Loucy (cell line): ENCODE results near the gene TUBB6.

Experiments
- H2AFZ ChIP-seq: fragments of 200-600 bp; sonication (generic); 2 replicates; pipeline ENCODE4 v1.6.0; 2016; ENCODE audit warnings: antibody characterized with exemption, mild to moderate bottlenecking, low read length, moderate library complexity
- H3F3A ChIP-seq: fragments of 200-600 bp; 2 replicates; pipeline ENCODE4 v1.6.0; 2016; ENCODE audit warnings: antibody characterized with exemption, low read depth, mild to moderate bottlenecking
- H3K27me3 ChIP-seq: fragments of 200-600 bp; sonication (generic); 2 replicates; pipeline ENCODE4 v1.6.1; 2014; ENCODE audit warnings: low read length, mild to moderate bottlenecking; ENCODE audit not compliant: insufficient read depth, poor library complexity, severe bottlenecking
- H3K36me3 ChIP-seq: fragments of 200-600 bp; sonication (generic); 2 replicates; pipeline ENCODE4 v1.6.1; 2016; ENCODE audit warnings: low read length; ENCODE audit not compliant: insufficient read depth
- H3K4me1 ChIP-seq: fragments of 200-600 bp; sonication (generic); 2 replicates; pipeline ENCODE4 v1.5.1; 2014; ENCODE audit warnings: low read length, mild to moderate bottlenecking; ENCODE audit not compliant: insufficient read depth, poor library complexity, severe bottlenecking
- H3K4me2 ChIP-seq: fragments of 200-600 bp; sonication (generic); 2 replicates; pipeline ENCODE4 v1.6.0; 2014; ENCODE audit warnings: antibody characterized with exemption, low read length, low read depth, mild to moderate bottlenecking; ENCODE audit not compliant: poor library complexity, severe bottlenecking
- H3K4me3 ChIP-seq: fragments of 200-600 bp; sonication (generic); 2 replicates; pipeline ENCODE4 v1.5.1; 2014; ENCODE audit warnings: low read length, mild to moderate bottlenecking, mixed read lengths; ENCODE audit not compliant: poor library complexity, severe bottlenecking
- H3K79me2 ChIP-seq: fragments of 200-600 bp; sonication (generic); 2 replicates; pipeline ENCODE4 v1.6.1; 2014; ENCODE audit warnings: low read length; ENCODE audit not compliant: insufficient read depth
- H3K9ac ChIP-seq: fragments of 200-600 bp; sonication (generic); 2 replicates; pipeline ENCODE4 v1.6.0; 2014; ENCODE audit warnings: mild to moderate bottlenecking, low read depth, low read length, moderate library complexity; ENCODE audit not compliant: poor library complexity, severe bottlenecking
- H3K9me2 ChIP-seq: fragments of 200-600 bp; sonication (generic); replicated peaks from 2 replicates; pipeline ENCODE4 v1.6.1; 2016; ENCODE audit warnings: low read depth, low read length, mixed read lengths
- H3K9me3 ChIP-seq: fragments of 200-600 bp; sonication (generic); 2 replicates; pipeline ENCODE4 v1.6.1; 2014; ENCODE audit warnings: mild to moderate bottlenecking, antibody characterized with exemption, low read length, low read depth; ENCODE audit not compliant: insufficient read depth
- H4K20me1 ChIP-seq: fragments of 200-600 bp; sonication (generic); 2 replicates; pipeline ENCODE4 v1.6.0; 2014; ENCODE audit warnings: antibody characterized with exemption, low read length, mild to moderate bottlenecking; ENCODE audit not compliant: insufficient read depth, poor library complexity, severe bottlenecking
- CTCF ChIP-seq: fragments of 200-600 bp; sonication (generic); conservative IDR thresholded peaks from 2 replicates; pipeline ENCODE4 v1.5.1; 2014; ENCODE audit warnings: mild to moderate bottlenecking, antibody characterized with exemption, low read length
- EZH2phosphoT487 ChIP-seq: fragments of 200-600 bp; IDR thresholded peaks from 2 replicates; pipeline ENCODE4 v1.6.1; 2018; ENCODE audit warnings: antibody characterized with exemption, mild to moderate bottlenecking, moderate library complexity, borderline replicate concordance

TUBB6 gene

GRCh38 chr18:12328179-12328823 is 20.3 kb downstream of the TUBB6 start:
- Histone ChIP-seq H3K79me2 (no peaks in the 10 kb centered on the region), H3K4me3 (no peak overlapping the region), H2AFZ (no peak overlapping the region), H3K9me3 (no peaks in the 10 kb centered on the region), H3K4me2 (no peak overlapping the region), H3K36me3 (peaks cover 41% of the 10 kb centered on the region; the same call in 1 of the 2 replicates), H3K9me2 (no peaks in the 10 kb centered on the region), H3K4me1 (no peaks in the 10 kb centered on the region), H3K27me3 (no peaks in the 10 kb centered on the region), H3K9ac (no peak overlapping the region), H3F3A (no peaks in the 10 kb centered on the region), H4K20me1 (no peaks in the 10 kb centered on the region)
- TF ChIP-seq EZH2phosphoT487 (no peak), CTCF (peak; percentile 26; the same call in 1 of the 2 replicates)

DNA sequence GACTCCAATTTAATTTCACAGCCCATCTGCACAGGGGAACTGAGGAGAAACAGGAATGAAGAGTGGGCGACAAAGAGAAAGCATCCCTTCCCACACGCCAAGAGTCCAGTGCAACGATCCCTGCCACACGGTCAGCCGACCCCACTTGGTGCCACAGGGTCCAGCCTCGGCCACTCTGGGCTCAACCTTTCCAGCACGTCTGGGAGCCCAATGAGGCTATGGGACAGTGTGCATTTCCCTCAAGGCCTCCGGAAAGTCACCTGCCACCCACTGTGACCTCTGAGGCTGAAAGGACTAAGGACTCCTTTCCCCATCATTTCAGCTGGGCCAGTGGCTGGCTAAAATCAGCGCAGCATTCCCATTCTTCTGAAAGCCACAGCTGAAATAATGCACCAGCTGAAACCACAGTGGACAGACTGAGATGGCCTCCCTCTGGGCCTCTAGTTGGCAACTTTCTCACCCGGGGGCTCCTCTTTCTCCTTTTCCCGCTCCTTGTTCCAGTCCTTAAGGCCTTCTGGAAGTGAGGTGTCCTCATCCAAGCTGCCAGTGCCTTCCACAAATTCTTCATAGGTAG is 21.2 kb downstream of the TUBB6 start:
- Histone ChIP-seq H3K4me1 (no peaks in the 10 kb centered on the region), H3K9me2 (no peaks in the 10 kb centered on the region), H3K4me3 (no peak overlapping the region), H3K9me3 (no peaks in the 10 kb centered on the region), H3K27me3 (no peaks in the 10 kb centered on the region), H4K20me1 (no peaks in the 10 kb centered on the region), H3K4me2 (no peak overlapping the region), H3K9ac (no peak overlapping the region), H3F3A (no peaks in the 10 kb centered on the region), H3K79me2 (no peaks in the 10 kb centered on the region), H3K36me3 (peaks cover 50% of the 10 kb centered on the region; the same call in 1 of the 2 replicates), H2AFZ (no peak overlapping the region)
- TF ChIP-seq EZH2phosphoT487 (no peak), CTCF (no peak)

GRCh38 chr18:12330766-12331165 is 22.7 kb downstream of the TUBB6 start:
- Histone ChIP-seq H3K36me3 (peaks cover 41% of the 10 kb centered on the region; the same call in 1 of the 2 replicates), H3K79me2 (no peaks in the 10 kb centered on the region), H3K4me3 (no peak overlapping the region), H3K27me3 (no peaks in the 10 kb centered on the region), H3K9ac (no peak overlapping the region), H3K9me3 (no peaks in the 10 kb centered on the region), H3K4me1 (no peaks in the 10 kb centered on the region), H3F3A (no peaks in the 10 kb centered on the region), H3K4me2 (no peak overlapping the region), H2AFZ (no peak overlapping the region), H3K9me2 (no peaks in the 10 kb centered on the region), H4K20me1 (no peaks in the 10 kb centered on the region)
- no peak for TF ChIP-seq EZH2phosphoT487
- no peak for TF ChIP-seq CTCF
